ENCODE measurements around the gene DDX49. TPM values are rescaled to one million over a fixed set of nuclear protein-coding genes. Genes with fewer than 3 reads are reported as not detected.

Gene DDX49
- polyA plus RNA-seq, 1 of the 3 experiments (the other 2 are of a cell fraction): 86.8 TPM

DNA sequence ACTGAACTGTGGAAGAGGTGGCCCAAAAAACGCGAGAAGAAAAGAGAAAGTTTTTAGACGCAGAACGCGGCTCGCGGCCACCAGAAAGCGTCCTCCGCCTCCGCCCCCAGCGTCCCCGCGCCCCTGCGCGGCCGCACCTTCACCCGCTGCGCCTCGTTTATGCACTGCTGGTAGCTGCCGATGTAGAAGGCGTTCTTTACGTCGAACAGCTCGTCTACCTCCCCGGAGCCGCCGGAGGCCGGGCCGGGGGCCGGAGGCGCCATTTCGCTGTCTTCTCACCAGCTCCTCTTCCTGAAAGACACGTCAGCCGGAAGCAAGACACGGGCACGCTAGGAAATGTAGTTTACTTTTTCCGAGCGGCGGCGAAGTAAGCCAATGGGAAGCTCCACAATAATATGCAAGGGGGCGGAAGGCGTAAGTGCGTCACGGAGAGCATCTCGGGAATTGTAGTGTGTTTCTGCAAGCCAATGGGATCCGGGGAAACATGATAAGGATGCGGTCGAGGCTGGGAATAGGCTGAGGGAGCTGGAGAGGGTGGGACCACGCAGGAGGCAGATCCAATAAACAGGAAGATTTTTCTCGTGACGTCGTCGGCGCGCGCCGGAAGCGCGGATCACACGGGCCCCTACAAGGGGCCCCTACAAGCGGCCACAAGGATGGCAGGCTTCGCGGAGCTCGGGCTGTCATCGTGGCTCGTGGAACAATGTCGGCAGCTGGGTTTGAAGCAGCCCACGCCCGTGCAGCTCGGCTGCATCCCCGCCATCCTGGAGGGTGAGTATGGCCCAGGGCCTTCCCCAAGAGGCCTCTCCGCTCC lies at the start of gene DDX49, which contains the start of gene COPE (continued):
- TF ChIP-seq REST (IDR thresholded peaks at IDR 0.05; ENCODE audit: low read depth, low read length) (0 out of 2 replicates have a peak, but pooled peaks have one; percentile 36), GABPA (IDR thresholded peaks at IDR 0.05; ENCODE audit: low read depth) (peak; percentile 95), CHD2 (IDR thresholded peaks at IDR 0.05; ENCODE audit: low read length, partially characterized antibody) (peak; percentile 93)

DNA sequence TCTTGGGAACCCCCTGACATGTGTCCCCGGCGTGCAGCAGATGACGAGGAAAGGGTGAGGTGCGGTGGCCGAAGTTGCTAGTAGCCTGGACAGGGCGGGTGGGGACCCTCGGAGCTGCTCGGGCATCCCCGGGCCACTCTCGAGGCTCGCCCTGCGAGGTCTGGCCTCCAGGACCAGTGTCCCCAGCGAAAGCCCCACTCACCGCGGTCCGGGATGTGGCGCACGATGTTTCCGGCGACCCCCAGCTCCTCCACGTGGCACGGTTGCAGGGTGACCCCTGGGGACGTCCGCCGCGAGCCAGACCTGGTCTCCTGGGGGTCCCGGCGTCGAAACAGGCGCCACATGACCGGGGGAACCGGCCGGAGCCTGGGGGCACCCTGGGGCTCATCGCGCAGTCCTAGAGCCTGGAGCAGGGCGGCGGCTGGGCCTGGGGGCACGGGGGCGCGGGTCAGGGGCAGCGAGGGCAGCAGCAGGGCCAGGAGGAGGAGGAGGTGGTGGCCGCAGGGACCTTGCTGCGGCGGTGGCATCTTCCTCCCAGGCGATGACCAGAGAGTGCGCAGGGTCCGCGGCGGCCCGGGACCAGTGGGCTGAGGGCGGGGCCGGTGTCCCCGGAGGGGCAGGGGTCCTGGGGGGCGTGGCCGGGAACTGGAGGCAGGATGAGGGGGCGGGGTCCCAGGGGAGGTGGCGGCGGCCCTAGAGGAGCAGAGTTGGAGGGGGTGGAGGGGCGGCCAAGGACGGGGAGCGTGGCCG lies 49.6 kb upstream of the DDX49 start:
- Histone ChIP-seq H2AFZ (ENCODE audit: low read depth) (no peak overlapping the region), H3K36me3 (replicated peaks in 1 of 2; ENCODE audit: control insufficient read depth in 1 of 2, insufficient read depth in 2 of 2, low read length in 1 of 2) (peaks cover 10 to 33% of the 10 kb centered on the region in 2 experiments), H3K4me3 (ENCODE audit: low read depth in 2 of 2, low read length in 1 of 2) (no peak overlapping the region), H3K27ac (ENCODE audit: low read depth in 2 of 2, low read length in 1 of 2) (no peak overlapping the region), H3K4me2 (no peak overlapping the region), H3K9me3 (no peaks in the 10 kb centered on the region), H3K79me2 (ENCODE audit: insufficient read depth) (no peaks in the 10 kb centered on the region), H3K9me2 (no peaks in the 10 kb centered on the region), H3K27me3 (ENCODE audit: insufficient read depth) (no peaks in the 10 kb centered on the region), H4K20me1 (ENCODE audit: insufficient read depth) (no peaks in the 10 kb centered on the region), H3F3A (replicated peaks; ENCODE audit: insufficient read depth) (peaks cover 12% of the 10 kb centered on the region), H3K9ac (no peak overlapping the region), H3K4me1 (ENCODE audit: control insufficient read depth in 1 of 2, insufficient read depth in 2 of 2, low read depth in 1 of 2, low read length in 1 of 2) (no peaks in the 10 kb centered on the region)
- POLR2A ChIA-PET: no interaction called here
- no peak for DNase-seq
- WGBS (ENCODE audit: low lambda C conversion rate): 98% methylated on average over 41 of the region's 62 CpGs
- CTCF ChIA-PET: interaction anchor here (1.4 to 1.8 kb wide), 2 partner anchors 19 to 22 kb away, joined by 5 to 7 read pairs; no protein-coding TSS in a partner anchor
- TF ChIP-seq TEAD4 (IDR thresholded peaks at IDR 0.05; ENCODE audit: borderline replicate concordance, insufficient read depth): no peak
- no peak for TF ChIP-seq GABPA (IDR thresholded peaks at IDR 0.05; ENCODE audit: low read depth)
- TF ChIP-seq CTCF (IDR thresholded peaks at IDR 0.05): no peak
- TF ChIP-seq, protein P1, sequence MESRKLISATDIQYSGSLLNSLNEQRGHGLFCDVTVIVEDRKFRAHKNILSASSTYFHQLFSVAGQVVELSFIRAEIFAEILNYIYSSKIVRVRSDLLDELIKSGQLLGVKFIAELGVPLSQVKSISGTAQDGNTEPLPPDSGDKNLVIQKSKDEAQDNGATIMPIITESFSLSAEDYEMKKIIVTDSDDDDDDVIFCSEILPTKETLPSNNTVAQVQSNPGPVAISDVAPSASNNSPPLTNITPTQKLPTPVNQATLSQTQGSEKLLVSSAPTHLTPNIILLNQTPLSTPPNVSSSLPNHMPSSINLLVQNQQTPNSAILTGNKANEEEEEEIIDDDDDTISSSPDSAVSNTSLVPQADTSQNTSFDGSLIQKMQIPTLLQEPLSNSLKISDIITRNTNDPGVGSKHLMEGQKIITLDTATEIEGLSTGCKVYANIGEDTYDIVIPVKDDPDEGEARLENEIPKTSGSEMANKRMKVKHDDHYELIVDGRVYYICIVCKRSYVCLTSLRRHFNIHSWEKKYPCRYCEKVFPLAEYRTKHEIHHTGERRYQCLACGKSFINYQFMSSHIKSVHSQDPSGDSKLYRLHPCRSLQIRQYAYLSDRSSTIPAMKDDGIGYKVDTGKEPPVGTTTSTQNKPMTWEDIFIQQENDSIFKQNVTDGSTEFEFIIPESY (IDR thresholded peaks at IDR 0.05; ENCODE audit: borderline replicate concordance, low read depth): no peak
- TF ChIP-seq FOXJ3 (CRISPR knock-in tag; IDR thresholded peaks at IDR 0.05): no peak
- no peak for TF ChIP-seq POLR2AphosphoS5 (IDR thresholded peaks at IDR 0.05; ENCODE audit: low read depth, low read length)
- TF ChIP-seq, protein P2, sequence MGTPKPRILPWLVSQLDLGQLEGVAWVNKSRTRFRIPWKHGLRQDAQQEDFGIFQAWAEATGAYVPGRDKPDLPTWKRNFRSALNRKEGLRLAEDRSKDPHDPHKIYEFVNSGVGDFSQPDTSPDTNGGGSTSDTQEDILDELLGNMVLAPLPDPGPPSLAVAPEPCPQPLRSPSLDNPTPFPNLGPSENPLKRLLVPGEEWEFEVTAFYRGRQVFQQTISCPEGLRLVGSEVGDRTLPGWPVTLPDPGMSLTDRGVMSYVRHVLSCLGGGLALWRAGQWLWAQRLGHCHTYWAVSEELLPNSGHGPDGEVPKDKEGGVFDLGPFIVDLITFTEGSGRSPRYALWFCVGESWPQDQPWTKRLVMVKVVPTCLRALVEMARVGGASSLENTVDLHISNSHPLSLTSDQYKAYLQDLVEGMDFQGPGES (IDR thresholded peaks at IDR 0.05; ENCODE audit: low read depth, low read length): no peak
- no peak for TF ChIP-seq MAX (IDR thresholded peaks at IDR 0.05; ENCODE audit: low read depth)
- TF ChIP-seq USF2 (IDR thresholded peaks at IDR 0.05; ENCODE audit: borderline replicate concordance, low read depth, low read length): no peak
- TF ChIP-seq USF1 (IDR thresholded peaks at IDR 0.05; ENCODE audit: borderline replicate concordance, low read depth): no peak
- TF ChIP-seq MXI1 (IDR thresholded peaks at IDR 0.05; ENCODE audit: low read depth, low read length): no peak
- no peak for TF ChIP-seq RCOR1 (IDR thresholded peaks at IDR 0.05; ENCODE audit: low read length)
- TF ChIP-seq SMC3 (IDR thresholded peaks at IDR 0.05; ENCODE audit: low read depth, low read length): no peak
- no peak for TF ChIP-seq ELF1 (IDR thresholded peaks at IDR 0.05)
